Hepatocyte (in vitro differentiated cells): ENCODE results near the gene NELFCD.

Experiments used
- EZH2 ChIP-seq: fragments of 200-600 bp; sonication (generic); IDR thresholded peaks from 2 replicates; pipeline ENCODE4 v1.6.1; 2016; ENCODE audit warnings: antibody characterized with exemption, mild to moderate bottlenecking, borderline replicate concordance
- EZH2phosphoT487 ChIP-seq: fragments of 200-600 bp; sonication (generic); IDR thresholded peaks from one replicate; pipeline ENCODE4 v1.6.1; 2018; ENCODE audit warnings: antibody characterized with exemption, mild to moderate bottlenecking, low read depth, moderate library complexity; ENCODE audit not compliant: unreplicated experiment, severe bottlenecking
- TF ChIP-seq, protein P1 (sequence below): fragments of 200-600 bp; sonication (generic); IDR thresholded peaks from 2 replicates; pipeline ENCODE4 v1.5.1; 2016; ENCODE audit warnings: antibody characterized with exemption, mild to moderate bottlenecking; ENCODE audit not compliant: poor library complexity

GRCh38 chr20:59043698-59044097, 62.6 kb downstream of the NELFCD start:
- TF ChIP-seq, protein P1, sequence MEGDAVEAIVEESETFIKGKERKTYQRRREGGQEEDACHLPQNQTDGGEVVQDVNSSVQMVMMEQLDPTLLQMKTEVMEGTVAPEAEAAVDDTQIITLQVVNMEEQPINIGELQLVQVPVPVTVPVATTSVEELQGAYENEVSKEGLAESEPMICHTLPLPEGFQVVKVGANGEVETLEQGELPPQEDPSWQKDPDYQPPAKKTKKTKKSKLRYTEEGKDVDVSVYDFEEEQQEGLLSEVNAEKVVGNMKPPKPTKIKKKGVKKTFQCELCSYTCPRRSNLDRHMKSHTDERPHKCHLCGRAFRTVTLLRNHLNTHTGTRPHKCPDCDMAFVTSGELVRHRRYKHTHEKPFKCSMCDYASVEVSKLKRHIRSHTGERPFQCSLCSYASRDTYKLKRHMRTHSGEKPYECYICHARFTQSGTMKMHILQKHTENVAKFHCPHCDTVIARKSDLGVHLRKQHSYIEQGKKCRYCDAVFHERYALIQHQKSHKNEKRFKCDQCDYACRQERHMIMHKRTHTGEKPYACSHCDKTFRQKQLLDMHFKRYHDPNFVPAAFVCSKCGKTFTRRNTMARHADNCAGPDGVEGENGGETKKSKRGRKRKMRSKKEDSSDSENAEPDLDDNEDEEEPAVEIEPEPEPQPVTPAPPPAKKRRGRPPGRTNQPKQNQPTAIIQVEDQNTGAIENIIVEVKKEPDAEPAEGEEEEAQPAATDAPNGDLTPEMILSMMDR: no peak
- TF ChIP-seq EZH2 (no peak), EZH2phosphoT487 (no peak)
